GM10847 (cell line): ENCODE results near the gene GADD45GIP1.

Experiments
- POLR2A ChIP-seq: IDR thresholded peaks from 2 replicates; pipeline ENCODE4 v1.6.1; 2011; ENCODE audit not compliant: insufficient read length; ENCODE audit errors: extremely low read depth

Gene GADD45GIP1

DNA sequence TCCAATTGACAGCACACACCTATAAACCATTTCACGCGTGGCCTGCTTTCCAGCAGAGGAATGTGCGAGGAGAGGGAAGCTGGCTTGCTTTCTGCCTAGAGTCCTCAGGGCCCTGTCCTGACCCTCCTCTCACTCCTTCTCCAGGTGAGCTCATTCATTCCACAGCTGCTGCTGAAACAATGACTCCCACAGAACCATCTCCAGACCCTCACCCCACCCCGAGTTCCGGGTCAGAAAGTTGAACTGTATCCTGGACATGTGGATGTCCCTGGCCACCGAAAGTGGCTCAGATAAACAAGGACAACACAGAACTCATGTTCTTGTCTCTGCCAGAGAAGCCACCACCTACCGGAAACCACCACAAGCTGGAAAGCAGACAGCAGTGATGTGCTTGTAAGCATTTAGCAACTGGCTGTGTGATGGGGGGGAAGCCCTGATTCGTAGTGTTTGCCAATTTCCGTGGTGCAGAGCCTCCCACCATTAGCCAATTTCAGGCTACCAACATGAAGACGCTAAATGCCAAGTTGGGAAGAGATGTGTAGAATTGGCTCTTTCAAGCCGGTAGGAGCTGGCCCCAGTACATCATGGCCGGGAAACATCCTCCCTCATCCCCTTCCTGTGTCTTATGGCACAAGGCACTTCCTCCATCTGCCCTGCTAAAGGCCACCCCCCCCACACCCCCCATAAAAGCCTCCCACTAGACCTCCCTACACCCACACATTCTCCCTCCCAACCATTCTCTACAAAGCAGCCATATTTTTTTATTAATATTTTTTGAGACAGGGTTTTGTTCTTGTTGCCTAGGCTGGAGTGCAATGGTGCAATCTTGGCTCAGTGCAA, 43.0 kb downstream of the GADD45GIP1 start:
- no peak for TF ChIP-seq POLR2A

DNA sequence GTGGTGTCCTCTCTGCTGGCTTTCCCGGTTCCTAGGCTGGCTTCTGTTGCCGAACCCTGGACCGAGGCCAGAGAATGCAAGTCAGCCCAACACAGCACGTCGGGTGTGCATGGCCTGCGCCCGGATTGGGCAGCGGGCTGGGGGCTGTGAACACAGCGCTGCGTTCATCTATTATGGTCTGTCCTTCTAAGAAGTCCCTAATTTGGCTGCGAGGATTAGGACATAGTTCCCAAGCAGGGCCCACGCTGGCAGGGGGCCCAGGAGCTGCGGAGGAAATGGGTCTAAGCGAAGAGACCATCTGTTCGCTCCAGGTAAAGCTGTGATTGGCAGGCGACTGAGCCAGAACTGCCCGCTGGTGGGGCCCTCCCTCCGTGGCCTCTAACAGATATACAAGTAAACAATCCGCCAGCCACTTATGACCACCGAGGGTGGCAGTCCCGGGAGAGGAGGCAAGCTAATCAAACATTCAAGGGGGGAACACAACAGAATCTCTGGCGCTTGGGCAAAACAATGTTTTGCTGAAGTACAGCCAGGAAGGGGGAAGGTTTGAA, 43.9 kb downstream of the GADD45GIP1 start:
- TF ChIP-seq POLR2A: no peak

DNA sequence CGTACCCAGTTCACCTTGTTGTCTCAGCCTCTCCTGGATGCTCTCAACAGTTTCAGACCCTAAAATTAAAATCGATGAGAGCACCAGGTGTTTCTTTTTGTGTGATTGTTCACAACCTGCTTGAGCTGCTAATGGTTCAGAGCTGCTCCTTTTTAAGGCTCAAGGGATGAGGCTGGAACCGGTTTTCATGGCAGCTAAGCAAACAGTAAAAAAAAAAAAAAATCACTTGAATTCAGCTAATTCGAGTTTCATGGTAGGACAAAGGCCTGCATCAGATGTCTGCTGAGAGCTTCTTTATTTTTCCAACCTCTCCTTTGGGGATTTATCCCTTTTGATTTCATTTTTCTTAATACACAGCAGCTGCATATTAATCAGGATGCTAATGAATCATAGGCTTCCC, 44.5 kb downstream of the GADD45GIP1 start:
- TF ChIP-seq POLR2A: no peak

DNA sequence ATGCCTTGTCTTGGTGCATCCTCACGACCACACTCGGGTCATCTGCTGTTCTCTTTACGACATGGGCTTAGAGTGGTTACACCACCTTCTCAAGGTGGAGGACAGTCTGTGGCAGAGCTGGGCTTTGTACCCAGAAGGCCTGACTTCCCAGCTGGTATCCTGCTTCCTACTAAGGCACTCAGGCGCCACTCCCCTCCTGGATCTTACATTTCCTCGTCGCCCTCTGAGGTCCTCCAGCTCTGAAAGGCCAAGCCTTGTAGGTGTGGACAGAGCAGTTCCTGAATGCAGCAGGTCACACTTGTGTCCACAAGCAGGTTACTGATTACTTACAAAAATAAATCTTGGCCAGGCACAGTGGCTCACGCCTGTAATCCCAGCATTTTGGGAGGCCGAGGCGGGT, 49.9 kb downstream of the GADD45GIP1 start:
- TF ChIP-seq POLR2A: no peak
